ENCODE measurements around the gene ATP6AP2. TPM values are rescaled to one million over a fixed set of nuclear protein-coding genes. Genes with fewer than 3 reads are reported as not detected.
"Not testable (repeated sequence)": the region's sequence is repeated elsewhere in the genome, so short reads cannot be mapped to it uniquely, and the experiment has no call there.

The ATP6AP2 gene
- polyA plus RNA-seq, 1 of the 3 experiments (the other 2 are of a cell fraction): 160 TPM

GRCh38 chrX:40582811-40583210, 2.0 kb downstream of the ATP6AP2 start:
- no peak overlapping the region for H3K4me2 ChIP-seq
- H2AFZ ChIP-seq (ENCODE audit: low read depth): no peak overlapping the region
- no peaks in the 10 kb centered on the region for H3F3A ChIP-seq (replicated peaks; ENCODE audit: insufficient read depth)
- no peak overlapping the region for H3K27ac ChIP-seq (ENCODE audit: low read depth in 2 of 2, low read length in 1 of 2)
- peaks cover 5% of the 10 kb centered on the region; the same call in 1 of the 2 replicates for H3K27me3 ChIP-seq (ENCODE audit: insufficient read depth)
- no peak for DNase-seq
- no peaks in the 10 kb centered on the region for H3K9me2 ChIP-seq
- peaks cover 49% of the 10 kb centered on the region for H4K20me1 ChIP-seq (ENCODE audit: insufficient read depth)
- no peak overlapping the region for H3K9ac ChIP-seq
- TF ChIP-seq SMC3 (IDR thresholded peaks at IDR 0.05; ENCODE audit: low read depth, low read length): no peak
- no peak for TF ChIP-seq EZH2phosphoT487 (IDR thresholded peaks at IDR 0.05; ENCODE audit: borderline replicate concordance, low read depth)
- TF ChIP-seq RFX5 (IDR thresholded peaks at IDR 0.05; ENCODE audit: low read length): no peak
- TF ChIP-seq GATA2 (CRISPR knock-in tag; IDR thresholded peaks at IDR 0.05): no peak
- TF ChIP-seq NFIC (IDR thresholded peaks at IDR 0.05; ENCODE audit: borderline replicate concordance): no peak
- TF ChIP-seq, protein P1, sequence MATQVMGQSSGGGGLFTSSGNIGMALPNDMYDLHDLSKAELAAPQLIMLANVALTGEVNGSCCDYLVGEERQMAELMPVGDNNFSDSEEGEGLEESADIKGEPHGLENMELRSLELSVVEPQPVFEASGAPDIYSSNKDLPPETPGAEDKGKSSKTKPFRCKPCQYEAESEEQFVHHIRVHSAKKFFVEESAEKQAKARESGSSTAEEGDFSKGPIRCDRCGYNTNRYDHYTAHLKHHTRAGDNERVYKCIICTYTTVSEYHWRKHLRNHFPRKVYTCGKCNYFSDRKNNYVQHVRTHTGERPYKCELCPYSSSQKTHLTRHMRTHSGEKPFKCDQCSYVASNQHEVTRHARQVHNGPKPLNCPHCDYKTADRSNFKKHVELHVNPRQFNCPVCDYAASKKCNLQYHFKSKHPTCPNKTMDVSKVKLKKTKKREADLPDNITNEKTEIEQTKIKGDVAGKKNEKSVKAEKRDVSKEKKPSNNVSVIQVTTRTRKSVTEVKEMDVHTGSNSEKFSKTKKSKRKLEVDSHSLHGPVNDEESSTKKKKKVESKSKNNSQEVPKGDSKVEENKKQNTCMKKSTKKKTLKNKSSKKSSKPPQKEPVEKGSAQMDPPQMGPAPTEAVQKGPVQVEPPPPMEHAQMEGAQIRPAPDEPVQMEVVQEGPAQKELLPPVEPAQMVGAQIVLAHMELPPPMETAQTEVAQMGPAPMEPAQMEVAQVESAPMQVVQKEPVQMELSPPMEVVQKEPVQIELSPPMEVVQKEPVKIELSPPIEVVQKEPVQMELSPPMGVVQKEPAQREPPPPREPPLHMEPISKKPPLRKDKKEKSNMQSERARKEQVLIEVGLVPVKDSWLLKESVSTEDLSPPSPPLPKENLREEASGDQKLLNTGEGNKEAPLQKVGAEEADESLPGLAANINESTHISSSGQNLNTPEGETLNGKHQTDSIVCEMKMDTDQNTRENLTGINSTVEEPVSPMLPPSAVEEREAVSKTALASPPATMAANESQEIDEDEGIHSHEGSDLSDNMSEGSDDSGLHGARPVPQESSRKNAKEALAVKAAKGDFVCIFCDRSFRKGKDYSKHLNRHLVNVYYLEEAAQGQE (IDR thresholded peaks at IDR 0.05; ENCODE audit: low read depth, low read length): no peak
- no peak for TF ChIP-seq YY1 (IDR thresholded peaks at IDR 0.05; ENCODE audit: low read depth)
- TF ChIP-seq NRF1 (IDR thresholded peaks at IDR 0.05; ENCODE audit: low read depth, low read length): no peak
- TF ChIP-seq MEF2A (IDR thresholded peaks at IDR 0.05; ENCODE audit: borderline replicate concordance, low read depth): no peak
- TF ChIP-seq FOSL2 (IDR thresholded peaks at IDR 0.05; ENCODE audit: borderline replicate concordance, low read depth): no peak
- TF ChIP-seq SIN3A (IDR thresholded peaks at IDR 0.05; ENCODE audit: borderline replicate concordance, low read depth, low read length): no peak
- TF ChIP-seq RXRA (IDR thresholded peaks at IDR 0.05; ENCODE audit: borderline replicate concordance, low read depth): no peak
- TF ChIP-seq, protein P2, sequence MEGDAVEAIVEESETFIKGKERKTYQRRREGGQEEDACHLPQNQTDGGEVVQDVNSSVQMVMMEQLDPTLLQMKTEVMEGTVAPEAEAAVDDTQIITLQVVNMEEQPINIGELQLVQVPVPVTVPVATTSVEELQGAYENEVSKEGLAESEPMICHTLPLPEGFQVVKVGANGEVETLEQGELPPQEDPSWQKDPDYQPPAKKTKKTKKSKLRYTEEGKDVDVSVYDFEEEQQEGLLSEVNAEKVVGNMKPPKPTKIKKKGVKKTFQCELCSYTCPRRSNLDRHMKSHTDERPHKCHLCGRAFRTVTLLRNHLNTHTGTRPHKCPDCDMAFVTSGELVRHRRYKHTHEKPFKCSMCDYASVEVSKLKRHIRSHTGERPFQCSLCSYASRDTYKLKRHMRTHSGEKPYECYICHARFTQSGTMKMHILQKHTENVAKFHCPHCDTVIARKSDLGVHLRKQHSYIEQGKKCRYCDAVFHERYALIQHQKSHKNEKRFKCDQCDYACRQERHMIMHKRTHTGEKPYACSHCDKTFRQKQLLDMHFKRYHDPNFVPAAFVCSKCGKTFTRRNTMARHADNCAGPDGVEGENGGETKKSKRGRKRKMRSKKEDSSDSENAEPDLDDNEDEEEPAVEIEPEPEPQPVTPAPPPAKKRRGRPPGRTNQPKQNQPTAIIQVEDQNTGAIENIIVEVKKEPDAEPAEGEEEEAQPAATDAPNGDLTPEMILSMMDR (IDR thresholded peaks at IDR 0.05): no peak
- TF ChIP-seq FOXM1 (IDR thresholded peaks at IDR 0.05; ENCODE audit: low read depth): no peak
- TF ChIP-seq, protein P3, sequence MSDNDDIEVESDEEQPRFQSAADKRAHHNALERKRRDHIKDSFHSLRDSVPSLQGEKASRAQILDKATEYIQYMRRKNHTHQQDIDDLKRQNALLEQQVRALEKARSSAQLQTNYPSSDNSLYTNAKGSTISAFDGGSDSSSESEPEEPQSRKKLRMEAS (IDR thresholded peaks at IDR 0.05; ENCODE audit: low read depth): no peak
- TF ChIP-seq CHD2 (IDR thresholded peaks at IDR 0.05; ENCODE audit: low read length, partially characterized antibody): no peak
- TF ChIP-seq EP300 (IDR thresholded peaks at IDR 0.05; ENCODE audit: borderline replicate concordance in 1 of 2, low read depth in 1 of 2, low read length in 1 of 2): no peak
- TF ChIP-seq MXI1 (IDR thresholded peaks at IDR 0.05; ENCODE audit: low read depth, low read length): no peak
- POLR2A ChIA-PET: no interaction called here
- H3K4me1 ChIP-seq (ENCODE audit: control insufficient read depth in 1 of 2, insufficient read depth in 2 of 2, low read depth in 1 of 2, low read length in 1 of 2): peaks cover 0 to 4% of the 10 kb centered on the region in 2 experiments; a peak in 2 of 4 replicates
- no peaks in the 10 kb centered on the region for H3K36me3 ChIP-seq (replicated peaks in 1 of 2; ENCODE audit: control insufficient read depth in 1 of 2, insufficient read depth in 2 of 2, low read length in 1 of 2)
- H3K79me2 ChIP-seq (ENCODE audit: insufficient read depth): peaks cover 68% of the 10 kb centered on the region
- WGBS (ENCODE audit: low lambda C conversion rate): 65% methylated on average over 2 of the region's 2 CpGs
- CTCF ChIA-PET: no interaction called here
- H3K4me3 ChIP-seq (ENCODE audit: low read depth in 2 of 2, low read length in 1 of 2): no peak overlapping the region
- no peaks in the 10 kb centered on the region for H3K9me3 ChIP-seq

GRCh38 chrX:40587623-40588022, 6.9 kb downstream of the ATP6AP2 start:
- peaks cover 22 to 26% of the 10 kb centered on the region in 2 experiments for H3K36me3 ChIP-seq (replicated peaks in 1 of 2; ENCODE audit: control insufficient read depth in 1 of 2, insufficient read depth in 2 of 2, low read length in 1 of 2)
- H3K9ac ChIP-seq; H3K4me3 ChIP-seq (ENCODE audit: low read depth in 2 of 2, low read length in 1 of 2); H3K27me3 ChIP-seq (ENCODE audit: insufficient read depth); H3K9me2 ChIP-seq; H3K4me2 ChIP-seq; H3F3A ChIP-seq (replicated peaks; ENCODE audit: insufficient read depth); H2AFZ ChIP-seq (ENCODE audit: low read depth); H3K4me1 ChIP-seq (ENCODE audit: control insufficient read depth in 1 of 2, insufficient read depth in 2 of 2, low read depth in 1 of 2, low read length in 1 of 2); H3K27ac ChIP-seq (ENCODE audit: low read depth in 2 of 2, low read length in 1 of 2); DNase-seq; CTCF ChIA-PET; POLR2A ChIA-PET; H3K9me3 ChIP-seq: not testable (repeated sequence)
- peaks cover 61% of the 10 kb centered on the region for H3K79me2 ChIP-seq (ENCODE audit: insufficient read depth)
- WGBS (ENCODE audit: low lambda C conversion rate): 67% methylated on average over 1 of the region's 1 CpG
- peaks cover 41% of the 10 kb centered on the region for H4K20me1 ChIP-seq (ENCODE audit: insufficient read depth)

GRCh38 chrX:40589616-40590321, 9.0 kb downstream of the ATP6AP2 start:
- CTCF ChIA-PET; H3K4me3 ChIP-seq (ENCODE audit: low read depth in 2 of 2, low read length in 1 of 2); H3K27me3 ChIP-seq (ENCODE audit: insufficient read depth); H3K9ac ChIP-seq; H3K4me1 ChIP-seq (ENCODE audit: control insufficient read depth in 1 of 2, insufficient read depth in 2 of 2, low read depth in 1 of 2, low read length in 1 of 2); H3K27ac ChIP-seq (ENCODE audit: low read depth in 2 of 2, low read length in 1 of 2); POLR2A ChIA-PET; H3F3A ChIP-seq (replicated peaks; ENCODE audit: insufficient read depth); H3K4me2 ChIP-seq; H3K9me3 ChIP-seq; H3K9me2 ChIP-seq; DNase-seq; H2AFZ ChIP-seq (ENCODE audit: low read depth): not testable (repeated sequence)
- peaks cover 27 to 46% of the 10 kb centered on the region in 2 experiments for H3K36me3 ChIP-seq (replicated peaks in 1 of 2; ENCODE audit: control insufficient read depth in 1 of 2, insufficient read depth in 2 of 2, low read length in 1 of 2)
- WGBS (ENCODE audit: low lambda C conversion rate): 96% methylated on average over 6 of the region's 6 CpGs
- peaks cover 41% of the 10 kb centered on the region for H3K79me2 ChIP-seq (ENCODE audit: insufficient read depth)
- peaks cover 30% of the 10 kb centered on the region; the same call in 1 of the 2 replicates for H4K20me1 ChIP-seq (ENCODE audit: insufficient read depth)
